ENCODE results near the gene KLRF1.

DNA sequence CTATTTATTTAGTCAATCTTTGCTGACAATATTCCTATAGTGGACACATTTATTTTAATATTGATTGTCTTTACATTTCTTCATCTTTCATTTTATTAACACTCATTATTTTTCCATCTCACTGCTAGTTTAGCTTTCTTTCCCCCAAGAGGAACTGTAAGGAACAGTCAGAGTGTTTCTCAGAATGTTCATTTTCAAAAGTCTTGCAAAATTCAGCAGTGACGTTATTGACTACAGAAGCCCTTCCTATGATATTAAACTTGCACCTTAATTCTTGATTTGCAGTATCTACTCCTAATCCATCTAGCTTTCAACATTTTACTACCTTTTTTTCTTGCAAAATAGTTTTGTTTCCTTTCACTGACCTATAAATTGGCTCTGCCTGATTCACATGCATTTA, 28.9 kb downstream of the KLRF1 start:
- TF ChIP-seq FOXM1 (IDR thresholded peaks at IDR 0.05; ENCODE audit: borderline replicate concordance) (no peak), ZNF384 (IDR thresholded peaks at IDR 0.05) (no peak), TARDBP (IDR thresholded peaks at IDR 0.05) (no peak), BHLHE40 (IDR thresholded peaks at IDR 0.05; ENCODE audit: borderline replicate concordance) (no peak)

Measured in HEK293T (cell line).